DMS79 (cell line): ENCODE results near the gene LRWD1.
"Not testable (repeated sequence)": the region's sequence is repeated elsewhere in the genome, so short reads cannot be mapped to it uniquely, and the experiment has no call there.

ENCODE experiments used
- DNase-seq: peaks from one replicate; lab custom pipeline; 2025; lab: John Stamatoyannopoulos, UW

The LRWD1 gene

DNA sequence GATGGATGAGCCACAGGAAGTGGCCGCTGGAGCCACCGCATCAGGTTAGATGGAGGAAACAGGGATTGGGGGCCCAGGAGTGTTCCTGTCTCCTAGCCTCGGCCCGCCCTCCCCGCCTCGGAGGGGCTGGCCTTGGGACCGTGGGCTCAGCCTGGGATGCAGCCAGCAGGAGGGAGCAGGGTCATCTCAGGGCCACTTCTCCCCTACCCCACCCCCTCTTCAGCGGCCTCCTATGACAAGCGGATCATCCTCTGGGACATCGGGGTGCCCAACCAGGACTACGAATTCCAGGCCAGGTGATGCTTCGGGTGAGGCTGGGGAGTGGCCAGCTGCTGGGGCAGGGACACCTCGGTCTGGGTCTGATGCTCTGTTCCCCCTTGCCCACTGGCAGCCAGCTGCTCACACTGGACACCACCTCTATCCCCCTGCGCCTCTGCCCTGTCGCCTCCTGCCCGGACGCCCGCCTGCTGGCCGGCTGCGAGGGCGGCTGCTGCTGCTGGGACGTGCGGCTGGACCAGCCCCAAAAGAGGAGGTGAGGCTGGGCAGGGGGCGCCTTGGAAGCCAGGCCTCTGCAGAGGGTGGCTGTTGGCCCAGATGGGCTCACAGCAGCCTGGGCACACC is 4.7 kb downstream of the LRWD1 start:
- DNase-seq = no peak

DNA sequence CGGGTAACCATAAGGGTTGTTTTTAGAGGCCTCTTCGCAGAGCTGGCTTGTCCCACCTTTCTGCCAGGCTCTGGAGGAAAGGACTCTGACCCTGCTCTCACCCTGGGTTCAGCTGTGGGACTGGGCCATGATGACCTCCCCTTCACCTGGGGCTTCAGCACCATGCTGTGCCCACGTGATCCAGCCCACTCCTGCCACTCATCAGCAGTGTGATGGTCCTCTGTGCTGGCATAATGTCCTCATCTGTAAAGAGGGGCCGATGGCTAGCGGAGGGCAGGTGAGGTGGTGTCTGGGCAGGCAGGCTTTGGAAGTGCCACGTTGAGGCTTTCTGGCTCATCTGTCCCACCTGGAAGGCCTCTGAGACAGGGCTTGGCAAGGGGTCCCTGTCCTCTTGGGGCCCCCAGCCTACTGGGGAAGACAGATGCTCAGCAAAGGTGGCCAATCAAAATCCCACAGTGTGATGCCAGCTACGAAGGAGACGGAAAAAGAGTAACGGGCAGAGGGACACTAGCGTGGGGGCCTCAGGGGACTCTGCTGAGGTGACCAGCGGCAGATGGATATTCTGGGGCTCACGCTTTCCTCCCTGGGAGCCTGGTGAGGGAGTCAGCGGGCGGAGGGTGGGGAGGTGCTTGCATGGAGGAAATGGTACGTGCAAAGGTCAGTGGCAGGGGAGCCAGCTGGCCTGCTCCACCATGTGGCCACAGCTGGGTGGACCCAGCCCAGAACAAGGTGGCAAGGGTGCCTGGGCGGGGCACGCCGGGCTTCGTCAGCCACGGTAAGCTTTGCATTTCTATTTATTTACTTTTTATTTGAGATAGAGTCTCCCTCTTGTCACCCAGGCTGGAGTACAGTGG is 5.4 kb downstream of the LRWD1 start:
- DNase-seq = no peak

DNA sequence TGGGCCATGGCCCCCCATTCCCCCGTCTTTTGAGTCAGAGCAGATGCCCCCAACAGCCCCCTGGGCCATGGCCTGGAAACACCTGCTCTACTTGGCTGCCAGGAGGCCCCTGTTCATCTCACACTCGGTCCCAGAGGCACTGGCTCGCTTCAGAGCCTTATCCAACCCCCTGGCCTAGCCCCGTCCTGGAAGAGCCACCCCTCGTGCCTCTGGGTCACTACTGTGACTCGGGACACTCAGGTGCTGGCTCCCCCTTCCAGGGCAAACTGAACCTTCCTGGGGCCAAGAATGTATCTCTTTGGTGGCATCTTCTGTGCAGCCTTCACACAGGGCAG is 7.0 kb downstream of the LRWD1 start:
- no peak for DNase-seq

DNA sequence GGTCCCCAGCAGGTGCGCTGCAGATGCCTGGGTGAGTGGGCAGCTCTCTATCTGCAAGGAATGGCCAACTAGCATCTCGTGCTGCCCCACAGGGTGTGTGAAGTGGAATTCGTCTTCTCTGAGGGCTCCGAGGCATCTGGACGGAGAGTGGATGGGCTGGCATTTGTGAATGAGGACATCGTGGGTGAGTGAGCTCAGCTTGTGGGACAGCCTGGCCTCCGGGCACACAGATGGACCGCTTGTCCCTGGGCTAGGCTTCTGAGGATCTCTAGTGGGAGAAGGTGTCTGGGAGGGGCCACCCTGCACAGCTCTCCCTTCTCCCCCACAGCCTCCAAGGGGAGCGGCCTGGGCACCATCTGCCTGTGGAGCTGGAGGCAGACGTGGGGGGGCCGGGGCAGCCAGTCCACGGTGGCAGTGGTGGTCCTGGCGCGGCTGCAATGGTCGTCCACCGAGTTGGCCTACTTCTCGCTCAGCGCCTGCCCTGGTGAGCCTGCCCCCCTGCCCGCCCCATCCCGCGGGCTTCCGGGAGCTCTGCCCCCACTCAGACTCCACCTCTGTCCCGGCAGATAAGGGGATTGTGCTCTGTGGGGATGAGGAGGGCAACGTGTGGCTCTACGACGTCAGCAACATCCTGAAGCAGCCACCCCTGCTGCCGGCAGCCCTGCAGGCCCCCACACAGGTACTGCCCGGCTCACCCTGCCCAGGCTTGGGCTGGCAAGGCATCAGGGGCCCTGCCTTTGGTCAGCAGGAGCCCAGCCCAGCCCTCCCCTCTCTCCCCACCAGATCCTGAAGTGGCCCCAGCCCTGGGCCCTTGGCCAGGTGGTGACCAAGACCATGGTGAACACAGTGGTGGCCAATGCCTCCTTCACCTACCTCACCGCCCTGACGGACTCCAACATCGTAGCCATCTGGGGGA is 7.6 kb downstream of the LRWD1 start:
- DNase-seq = no peak

DNA sequence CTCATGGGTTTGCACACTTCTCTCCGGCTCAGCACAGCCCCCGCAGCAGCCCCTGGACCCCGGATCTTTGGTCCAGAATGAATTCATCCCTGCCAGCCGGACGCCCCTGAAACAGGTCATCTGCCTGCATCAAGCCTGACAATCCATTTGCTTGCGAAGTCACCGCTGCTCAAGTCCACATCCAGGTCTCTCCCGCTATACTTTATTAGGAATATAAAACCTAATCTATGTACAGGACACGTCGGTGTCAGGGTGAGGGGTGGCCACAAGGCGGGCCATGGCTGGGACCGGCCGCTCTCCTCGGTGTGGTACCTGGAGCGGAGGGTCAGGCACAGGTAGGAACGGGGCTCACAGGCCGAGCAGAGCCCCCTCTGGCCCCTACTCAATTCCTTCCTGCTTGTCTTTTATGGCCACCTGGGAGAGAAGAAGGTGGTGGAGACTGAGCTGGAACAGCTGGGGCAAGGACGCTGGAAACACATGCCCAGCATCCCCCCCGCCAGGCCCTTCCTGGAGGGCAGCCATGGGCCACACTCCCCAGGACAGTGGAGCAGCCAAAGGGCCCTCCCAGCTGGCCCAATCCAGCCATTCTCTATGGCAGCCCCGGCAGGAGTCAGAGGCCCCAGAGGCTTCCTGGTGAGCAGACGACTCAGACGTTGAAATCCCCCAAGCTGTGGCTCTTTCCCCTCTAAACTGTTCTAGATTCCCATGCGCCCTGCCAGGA is 8.6 kb downstream of the LRWD1 start:
- no peak for DNase-seq

DNA sequence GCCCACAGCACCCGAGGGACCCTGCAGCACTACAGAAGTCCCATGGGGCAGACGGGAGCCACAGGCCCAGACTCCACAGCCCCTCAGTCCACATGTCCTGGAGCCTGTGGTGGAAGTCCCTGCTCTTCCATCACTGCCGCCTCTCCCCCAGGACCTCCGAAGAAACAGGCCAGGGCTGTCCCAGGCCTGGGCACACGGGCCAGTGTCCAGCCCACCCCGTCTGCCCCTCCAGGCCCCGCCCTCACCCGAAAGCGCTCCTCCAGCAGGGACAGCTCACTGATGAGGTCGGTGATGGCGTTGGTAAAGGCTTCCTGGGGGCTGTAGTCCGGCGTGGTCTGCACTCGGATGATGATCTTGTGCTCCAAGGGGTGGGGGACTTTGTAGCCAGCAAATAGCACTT is 9.3 kb downstream of the LRWD1 start:
- not testable (repeated sequence) for DNase-seq

DNA sequence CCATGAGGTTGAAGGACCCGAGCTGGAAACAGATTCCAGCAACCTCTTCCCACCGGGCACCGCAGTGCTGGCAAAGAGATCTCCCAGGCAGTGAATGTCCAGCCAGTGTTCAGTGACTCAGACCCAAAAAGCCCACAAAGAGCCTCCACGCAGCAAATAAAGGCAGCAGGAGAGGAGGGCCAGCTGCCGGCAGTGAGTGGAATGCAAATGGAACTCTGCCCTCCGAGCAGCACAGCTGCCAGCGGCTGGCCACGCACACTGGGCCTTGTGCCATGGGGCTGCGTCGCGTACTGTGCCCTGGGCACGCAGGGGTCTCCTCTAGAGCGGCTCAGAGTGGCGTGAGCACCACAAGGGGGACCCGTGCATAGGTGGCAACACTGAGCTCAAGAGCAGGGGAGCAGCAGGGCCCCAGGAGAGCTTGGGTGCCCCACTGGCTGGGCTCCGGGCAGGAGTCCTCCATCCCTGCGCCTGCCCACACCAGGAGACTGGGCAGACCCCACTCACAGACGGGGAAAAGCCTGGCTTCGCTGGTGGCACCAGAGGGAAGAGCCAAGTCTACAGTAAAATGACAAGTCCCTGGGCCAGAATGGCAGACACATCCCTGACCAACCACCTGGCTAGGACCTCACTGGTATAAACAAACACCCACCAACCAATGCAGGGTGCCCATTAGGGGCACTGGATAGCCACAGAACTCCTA is 10.1 kb downstream of the LRWD1 start:
- not testable (repeated sequence) for DNase-seq

DNA sequence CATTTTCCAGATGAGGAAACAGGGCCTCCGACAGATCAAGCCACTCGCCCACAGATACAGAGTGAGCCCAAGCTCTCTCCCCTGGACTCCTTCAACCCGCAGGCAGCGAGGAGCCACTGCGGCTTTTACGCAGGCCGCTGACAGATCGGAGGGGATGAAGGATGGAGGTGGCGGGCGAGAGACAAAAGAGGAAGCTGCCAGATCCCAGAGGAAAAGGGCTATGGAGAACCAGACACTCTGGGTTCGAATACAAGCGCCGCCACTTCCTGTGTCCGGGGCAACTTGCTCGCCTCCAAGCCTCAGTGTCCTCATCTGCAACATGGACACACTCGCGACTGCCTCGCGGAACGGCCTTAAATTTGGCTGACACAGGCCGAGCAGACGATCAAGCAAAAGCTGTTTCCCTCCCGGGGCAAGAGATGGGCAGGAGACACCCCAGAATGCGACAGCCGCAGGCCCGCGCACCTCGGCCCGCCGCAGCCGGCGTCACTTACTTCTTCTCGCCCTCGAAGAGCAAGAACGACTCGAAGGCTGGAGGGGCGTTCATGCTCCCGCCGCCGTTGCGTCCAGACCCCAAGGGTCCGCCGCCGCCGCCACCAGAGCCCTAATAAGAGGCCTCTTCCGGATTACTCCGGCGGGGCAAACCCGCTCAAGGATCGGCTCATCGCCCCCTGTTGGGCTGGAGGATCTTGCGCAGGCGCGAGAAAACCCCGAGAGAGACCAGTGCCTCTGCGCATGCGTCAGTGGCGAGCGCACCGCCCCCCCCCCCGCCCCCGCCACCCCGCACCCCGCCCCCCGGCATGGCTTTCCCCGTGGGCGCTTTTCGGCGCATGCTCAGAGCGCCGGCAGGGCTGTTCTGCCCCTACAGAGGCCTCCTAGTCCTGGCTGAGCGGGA is 13.8 kb downstream of the LRWD1 start, which contains the start of gene POLR2J:
Gene POLR2J, minus strand, starts transcription at position 609 of the 895 bp plus-strand sequence. Its CDS starts 62 bp downstream, at position 547.
- DNase-seq = not testable (repeated sequence)

DNA sequence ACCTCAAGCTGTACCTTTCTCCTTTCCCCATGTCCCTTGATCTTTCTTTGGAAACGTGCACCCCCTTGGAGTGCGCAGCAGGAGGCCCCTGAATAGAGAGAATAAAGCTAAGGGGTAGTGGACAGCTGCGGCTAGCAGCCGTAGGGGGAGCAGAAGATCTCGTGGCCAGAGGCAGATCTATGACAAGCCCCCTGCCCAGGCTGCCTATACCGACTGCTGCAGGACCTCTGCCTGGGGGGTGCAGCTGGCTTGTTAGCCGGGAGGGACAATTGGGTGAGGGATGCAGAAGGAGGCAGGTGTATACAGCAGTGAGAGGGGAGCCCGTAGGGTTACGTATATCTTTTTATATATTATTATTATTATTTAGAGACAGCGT is 14.4 kb downstream of the LRWD1 start:
- DNase-seq = not testable (repeated sequence)

DNA sequence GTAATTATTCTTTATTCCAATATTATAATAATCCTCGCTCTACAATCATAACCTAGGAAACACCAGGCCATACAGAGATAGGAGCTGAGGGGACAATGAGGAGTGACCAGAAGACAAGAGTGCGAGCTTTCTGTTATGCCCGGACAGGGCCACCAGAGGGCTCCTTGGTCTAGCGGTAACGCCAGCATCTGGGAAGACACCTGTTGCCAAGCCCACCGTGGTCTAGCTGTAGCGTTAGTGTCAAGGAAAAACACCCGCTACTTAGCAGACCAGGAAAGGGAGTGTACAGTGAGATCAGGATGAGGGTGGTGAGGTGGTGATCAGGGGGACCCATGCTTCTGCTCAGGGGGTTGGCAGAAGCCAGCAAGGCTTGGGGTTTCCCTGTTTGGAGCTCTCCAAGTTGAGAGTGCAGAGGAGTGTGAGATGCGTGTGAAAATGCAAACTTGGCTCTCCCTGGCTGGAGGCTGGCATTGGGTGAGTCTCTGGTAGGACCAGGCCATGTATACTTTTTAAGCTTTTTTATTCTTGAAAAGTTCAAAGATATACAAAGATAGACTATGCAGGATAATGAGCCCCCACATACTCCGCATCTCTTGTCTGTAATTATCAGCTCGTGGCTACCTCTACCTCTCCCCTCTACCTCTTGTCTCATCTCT is 15.3 kb downstream of the LRWD1 start:
- DNase-seq = not testable (repeated sequence)

DNA sequence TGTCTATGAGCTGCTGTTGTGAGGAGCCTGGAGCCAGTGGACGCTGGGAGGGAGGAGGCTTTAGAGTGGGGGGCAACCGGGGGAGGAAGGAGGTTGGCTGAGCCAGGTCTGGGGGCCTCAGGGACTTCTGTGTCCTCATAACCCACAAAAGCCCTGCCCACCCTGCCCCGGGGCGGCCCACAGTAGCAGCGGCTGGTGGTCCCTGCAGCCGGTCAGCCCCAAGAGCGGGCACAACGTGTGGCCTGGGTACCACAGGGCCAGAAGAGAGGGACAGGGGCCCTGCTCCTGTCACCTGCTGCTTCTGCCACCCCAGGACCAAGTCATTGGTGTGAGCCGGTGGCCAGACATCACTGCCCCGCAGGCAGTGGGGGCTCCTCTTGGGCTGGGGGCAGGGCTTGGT is 17.2 kb downstream of the LRWD1 start:
- DNase-seq = not testable (repeated sequence)

DNA sequence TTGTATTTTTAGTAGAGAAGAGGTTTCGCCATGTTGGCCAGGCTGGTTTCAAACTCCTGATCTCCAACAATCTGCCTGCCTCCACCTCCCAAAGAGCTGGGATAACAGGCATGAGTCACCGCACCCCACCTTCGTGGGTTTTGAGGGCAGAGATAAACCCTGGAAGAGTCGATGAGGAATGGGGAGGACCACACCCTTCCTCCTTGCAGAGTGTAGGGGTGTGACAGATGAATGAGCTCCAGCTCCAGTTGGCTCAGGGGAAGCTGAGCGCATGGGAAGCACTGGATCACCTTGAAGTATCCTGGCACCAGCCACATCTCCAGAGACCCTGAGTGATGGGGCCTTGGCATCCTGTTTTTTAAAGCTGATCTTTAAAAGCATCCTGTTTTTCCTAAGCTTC is 19.5 kb downstream of the LRWD1 start:
- DNase-seq = not testable (repeated sequence)

DNA sequence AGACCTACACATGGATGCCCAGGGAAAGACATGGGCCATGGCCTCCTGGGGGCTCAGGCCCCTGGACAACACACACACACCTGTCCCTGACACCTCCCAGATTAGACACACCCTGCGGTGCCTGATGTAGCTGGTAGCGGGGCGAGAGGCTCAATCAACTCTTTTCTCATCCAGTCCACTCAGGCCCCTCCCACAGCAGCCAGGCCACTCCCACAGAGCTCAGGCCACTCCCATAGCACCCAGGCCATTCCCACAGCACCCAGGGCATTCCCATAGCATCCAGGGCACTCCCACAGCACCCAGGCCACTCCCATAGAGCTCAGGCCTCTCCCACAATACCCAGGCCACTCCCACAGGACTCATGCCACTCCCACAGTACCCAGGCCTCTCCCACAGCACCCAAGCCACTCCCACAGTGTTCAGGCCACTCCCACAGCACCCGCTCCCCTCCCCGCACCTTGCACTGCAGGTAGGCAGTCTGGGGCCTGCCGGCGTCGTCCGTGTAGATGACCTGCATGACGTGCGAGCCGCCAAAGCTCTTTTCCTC is 25.8 kb downstream of the LRWD1 start:
- DNase-seq = not testable (repeated sequence)

DNA sequence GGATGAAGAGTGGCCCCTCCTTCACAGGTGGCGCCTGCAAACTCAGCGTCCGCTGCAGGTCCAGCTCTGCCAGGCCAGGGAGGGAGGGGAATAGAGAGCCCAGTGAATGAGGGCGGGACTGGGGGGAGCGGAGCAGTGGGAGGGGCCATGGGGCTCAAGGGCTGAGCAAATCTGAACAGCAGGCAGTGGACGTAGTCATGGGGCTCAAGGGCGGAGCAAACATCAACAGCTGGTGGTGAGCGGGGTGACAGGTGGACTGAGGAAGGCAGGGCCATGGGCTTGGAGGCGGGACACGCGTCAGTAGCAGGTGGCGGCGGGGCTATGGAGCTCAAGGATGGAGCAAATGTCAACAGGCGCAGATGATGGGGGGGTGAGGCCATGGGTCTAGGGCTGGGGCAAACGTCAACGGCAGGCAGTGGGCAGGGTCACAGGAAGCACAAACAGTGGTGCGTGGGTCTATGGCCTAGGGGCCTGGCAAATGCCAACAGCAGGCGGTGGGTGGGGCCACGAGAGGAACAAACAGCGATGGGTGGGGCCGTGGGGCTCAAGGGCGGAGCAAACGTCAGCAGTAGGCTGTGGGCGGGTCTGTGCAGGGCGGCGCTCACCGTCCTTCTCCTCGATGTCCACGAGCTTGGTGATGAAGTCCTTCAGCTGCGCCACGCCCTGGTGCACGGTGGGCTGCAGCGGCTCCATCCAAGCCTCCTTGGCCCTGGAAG is 28.6 kb downstream of the LRWD1 start:
- not testable (repeated sequence) for DNase-seq

DNA sequence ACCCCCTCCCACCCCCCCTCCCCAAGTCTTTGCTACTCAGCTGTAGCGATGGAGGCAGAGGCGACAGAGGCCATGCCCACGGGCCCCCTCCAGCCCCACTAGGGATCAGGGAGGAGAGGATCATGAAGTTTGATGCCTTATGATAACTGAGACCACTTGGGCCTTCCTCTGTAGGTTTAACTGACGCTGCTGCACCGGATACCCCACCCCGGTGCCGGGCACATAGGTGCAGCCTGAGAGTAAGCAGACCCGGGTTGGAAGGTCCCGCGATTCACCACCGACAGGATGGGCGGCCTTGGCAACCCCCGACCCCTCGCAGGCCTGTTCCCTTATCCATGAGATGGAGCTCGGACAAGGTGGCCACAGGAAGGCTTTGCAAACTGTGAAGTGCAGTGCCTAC is 29.2 kb downstream of the LRWD1 start:
- DNase-seq = not testable (repeated sequence)

DNA sequence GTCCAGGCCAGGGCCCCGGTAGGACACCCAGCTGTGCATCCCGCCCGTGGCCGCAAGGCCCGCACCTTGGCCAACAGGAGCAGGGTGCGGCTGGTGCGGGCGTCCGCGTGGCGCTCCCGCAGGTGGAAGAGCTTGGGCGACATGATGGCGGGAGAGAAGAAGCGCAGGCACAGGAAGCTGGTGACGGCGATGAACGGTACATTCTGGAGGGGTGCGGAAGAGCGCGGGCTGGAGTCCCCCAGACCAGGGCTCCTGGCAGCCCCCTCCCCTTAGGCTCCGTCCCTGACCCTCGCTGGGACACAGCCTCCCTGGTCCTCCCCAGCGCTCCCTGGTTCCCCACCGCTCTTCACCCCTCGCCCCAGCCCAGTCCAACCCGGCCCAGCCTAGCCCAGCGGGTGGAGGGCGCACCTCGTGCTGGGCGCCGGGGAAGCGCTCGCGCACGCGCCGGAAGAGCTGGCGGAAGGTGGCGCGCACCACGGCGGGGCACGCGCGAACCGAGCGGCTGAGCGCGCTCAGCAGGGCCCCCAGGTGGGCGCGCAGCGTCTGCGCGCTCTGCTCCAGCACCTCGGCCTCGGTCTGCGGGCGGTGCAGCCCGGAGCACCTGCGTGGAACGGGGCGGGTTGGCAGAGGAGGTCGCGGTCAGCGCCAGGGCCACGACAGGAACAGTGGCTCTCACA is 29.8 kb downstream of the LRWD1 start:
- DNase-seq = not testable (repeated sequence)

DNA sequence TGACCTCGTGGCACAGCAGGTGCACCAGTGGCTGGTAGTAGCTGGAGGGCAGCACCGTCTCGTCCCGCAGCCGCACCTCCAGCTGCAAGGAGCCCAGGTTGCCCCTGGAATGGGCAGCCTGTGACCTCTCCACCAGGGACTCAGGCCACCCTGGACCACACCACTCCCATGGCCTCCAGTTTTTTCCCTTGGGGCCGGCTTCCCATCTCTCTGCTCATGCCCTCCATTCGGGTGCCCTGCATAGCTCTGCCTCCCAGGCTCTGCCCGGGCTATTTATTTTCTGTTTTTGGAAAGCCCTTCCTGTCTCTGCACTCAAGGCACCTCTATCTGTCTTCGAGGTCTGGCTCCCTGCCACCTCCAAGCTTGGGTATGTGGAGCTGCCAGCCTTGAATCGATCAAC is 32.1 kb downstream of the LRWD1 start:
- not testable (repeated sequence) for DNase-seq

DNA sequence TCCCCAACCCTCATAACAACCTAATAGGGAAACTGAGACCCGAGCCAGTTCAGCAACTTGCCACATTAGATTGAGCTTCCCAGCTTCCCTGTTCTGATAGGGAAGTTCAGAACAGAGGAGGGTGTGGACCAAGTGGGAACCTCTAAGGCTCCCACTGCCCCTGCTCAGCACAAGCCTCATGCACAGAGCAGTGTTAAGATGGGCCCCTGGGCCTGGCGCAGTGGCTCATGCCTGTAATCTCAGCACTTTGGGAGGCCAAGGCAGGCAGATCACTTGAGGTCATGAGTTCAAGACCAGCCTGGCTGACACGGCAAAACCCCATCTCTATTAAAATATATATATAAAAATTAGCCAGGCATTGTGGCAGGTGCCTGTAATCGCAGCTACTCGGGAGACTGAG is 32.5 kb downstream of the LRWD1 start:
- not testable (repeated sequence) for DNase-seq
